ENCODE results near the gene TTLL5.
"Not testable (repeated sequence)": the region's sequence is repeated elsewhere in the genome, so short reads cannot be mapped to it uniquely, and the experiment has no call there.

TTLL5 gene

GRCh38 chr14:75915045-75915444 lies 254.0 kb downstream of the TTLL5 start:
- no peak for DNase-seq (ENCODE audit: low read depth)

GRCh38 chr14:75917322-75917945 lies 256.4 kb downstream of the TTLL5 start:
- DNase-seq (ENCODE audit: low read depth) = no peak

GRCh38 chr14:75917946-75918335 lies 256.9 kb downstream of the TTLL5 start:
- DNase-seq (ENCODE audit: low read depth) = no peak

GRCh38 chr14:75920421-75920820 lies 259.4 kb downstream of the TTLL5 start:
- not testable (repeated sequence) for DNase-seq (ENCODE audit: low read depth)

GRCh38 chr14:75925141-75925840 lies 264.2 kb downstream of the TTLL5 start:
- DNase-seq (ENCODE audit: low read depth) = not testable (repeated sequence)

- DNase-seq (ENCODE audit: low read depth) = no peak
These were observed 265.5 kb downstream of the TTLL5 start for GRCh38 chr14:75926431-75927115.

GRCh38 chr14:75927564-75928087 lies 266.6 kb downstream of the TTLL5 start:
- no peak for DNase-seq (ENCODE audit: low read depth)

- peak; percentile 2 for DNase-seq (ENCODE audit: low read depth)
These were observed 267.7 kb downstream of the TTLL5 start for GRCh38 chr14:75928690-75929181.

- DNase-seq (ENCODE audit: low read depth) = no peak
These were observed 272.8 kb downstream of the TTLL5 start for GRCh38 chr14:75933712-75934296.

GRCh38 chr14:75934998-75935628 lies 274.1 kb downstream of the TTLL5 start:
- DNase-seq (ENCODE audit: low read depth) = no peak

GRCh38 chr14:75939200-75939599 lies 278.2 kb downstream of the TTLL5 start:
- DNase-seq (ENCODE audit: low read depth) = no peak

GRCh38 chr14:75941030-75941429 lies 280.0 kb downstream of the TTLL5 start:
- peak; percentile 23 for DNase-seq (ENCODE audit: low read depth)

GRCh38 chr14:75944607-75945241 lies 283.7 kb downstream of the TTLL5 start:
- no peak for DNase-seq (ENCODE audit: low read depth)

- no peak for DNase-seq (ENCODE audit: low read depth)
These were observed 285.7 kb downstream of the TTLL5 start for GRCh38 chr14:75946785-75947184.

GRCh38 chr14:75952489-75952888 lies 291.4 kb downstream of the TTLL5 start:
- DNase-seq (ENCODE audit: low read depth) = no peak

- no peak for DNase-seq (ENCODE audit: low read depth)
These were observed 298.0 kb downstream of the TTLL5 start for GRCh38 chr14:75959031-75959430.

- DNase-seq (ENCODE audit: low read depth) = no peak
These were observed 299.2 kb downstream of the TTLL5 start for GRCh38 chr14:75960231-75960630.

GRCh38 chr14:75961662-75962061 lies 300.6 kb downstream of the TTLL5 start:
- no peak for DNase-seq (ENCODE audit: low read depth)

- no peak for DNase-seq (ENCODE audit: low read depth)
These were observed 306.8 kb downstream of the TTLL5 start for GRCh38 chr14:75967866-75968265.

GRCh38 chr14:75968456-75968855 lies 307.4 kb downstream of the TTLL5 start:
- DNase-seq (ENCODE audit: low read depth) = peak; percentile 53

GRCh38 chr14:75969126-75969525 lies 308.1 kb downstream of the TTLL5 start:
- no peak for DNase-seq (ENCODE audit: low read depth)

All from stromal cell of bone marrow (primary cell).